SK-N-SH treated with all-trans-retinoic acid at 6 μM for 48 hours (cell line): Measurements from ENCODE around the gene KLF15.

Source experiments
- ARNTL ChIP-seq: fragments of 450-650 bp; formaldehyde crosslinking; IDR thresholded peaks from 2 replicates; pipeline ENCODE4 v1.5.0; 2020; ENCODE audit warnings: low read depth, mild to moderate bottlenecking, moderate library complexity, borderline replicate concordance
- ESRRG ChIP-seq: fragments of 250-450 bp; sonication (Bioruptor Pico); IDR thresholded peaks from 2 replicates; pipeline ENCODE4 v1.6.1; 2021; ENCODE audit warnings: mild to moderate bottlenecking
- ZFP30 ChIP-seq: fragments of 450-650 bp; formaldehyde crosslinking; IDR thresholded peaks from 2 replicates; pipeline ENCODE4 v1.5.0; 2022; ENCODE audit warnings: mild to moderate bottlenecking, moderate library complexity
- ZNF565 ChIP-seq: fragments of 450-650 bp; formaldehyde crosslinking; conservative IDR thresholded peaks from 2 replicates; pipeline ENCODE4 v1.5.0; 2020; ENCODE audit warnings: low read depth, mild to moderate bottlenecking, moderate library complexity
- TF ChIP-seq, protein P1 (sequence below): fragments of 250-450 bp; sonication (Bioruptor Pico); IDR thresholded peaks from 2 replicates; pipeline ENCODE4 v1.8.0; 2021; ENCODE audit warnings: low read depth, mild to moderate bottlenecking, moderate library complexity, borderline replicate concordance
- TF ChIP-seq, protein P2 (sequence below): fragments of 250-450 bp; sonication (Bioruptor Pico); IDR thresholded peaks from 2 replicates; pipeline ENCODE4 v1.5.0; 2020; ENCODE audit warnings: mild to moderate bottlenecking, moderate library complexity
- TF ChIP-seq, protein P3 (sequence below): fragments of 250-450 bp; sonication (Bioruptor Pico); IDR thresholded peaks from 2 replicates; pipeline ENCODE4 v1.8.0; 2020; ENCODE audit warnings: mild to moderate bottlenecking, moderate library complexity, borderline replicate concordance
- TF ChIP-seq, protein P4 (sequence below): fragments of 250-450 bp; sonication (Bioruptor Pico); IDR thresholded peaks from 2 replicates; pipeline ENCODE4 v1.5.1; 2020; ENCODE audit warnings: low read depth, mild to moderate bottlenecking, moderate library complexity

DNA sequence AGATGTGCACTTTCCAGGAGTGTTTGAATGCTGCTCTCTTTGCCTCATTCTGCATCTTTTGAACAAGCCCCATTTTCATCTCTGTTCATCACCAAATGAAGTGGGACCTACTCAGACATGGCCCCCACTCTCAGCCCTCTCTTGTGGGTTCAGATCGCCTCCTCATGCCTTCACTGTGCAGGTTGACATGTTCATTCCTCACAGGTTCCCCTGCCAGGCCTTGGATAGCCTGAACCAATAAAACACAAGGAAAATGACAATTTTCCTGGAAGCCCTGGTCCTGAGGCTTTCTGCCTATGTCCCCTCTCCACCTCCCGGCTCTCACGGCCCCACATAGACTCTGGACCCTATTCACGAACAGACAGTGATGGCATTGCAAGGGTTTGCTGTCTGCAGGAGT, 17.7 kb downstream of the KLF15 start:
- TF ChIP-seq ZNF565, result no peak
- no peak for TF ChIP-seq ARNTL
- TF ChIP-seq, protein P1, sequence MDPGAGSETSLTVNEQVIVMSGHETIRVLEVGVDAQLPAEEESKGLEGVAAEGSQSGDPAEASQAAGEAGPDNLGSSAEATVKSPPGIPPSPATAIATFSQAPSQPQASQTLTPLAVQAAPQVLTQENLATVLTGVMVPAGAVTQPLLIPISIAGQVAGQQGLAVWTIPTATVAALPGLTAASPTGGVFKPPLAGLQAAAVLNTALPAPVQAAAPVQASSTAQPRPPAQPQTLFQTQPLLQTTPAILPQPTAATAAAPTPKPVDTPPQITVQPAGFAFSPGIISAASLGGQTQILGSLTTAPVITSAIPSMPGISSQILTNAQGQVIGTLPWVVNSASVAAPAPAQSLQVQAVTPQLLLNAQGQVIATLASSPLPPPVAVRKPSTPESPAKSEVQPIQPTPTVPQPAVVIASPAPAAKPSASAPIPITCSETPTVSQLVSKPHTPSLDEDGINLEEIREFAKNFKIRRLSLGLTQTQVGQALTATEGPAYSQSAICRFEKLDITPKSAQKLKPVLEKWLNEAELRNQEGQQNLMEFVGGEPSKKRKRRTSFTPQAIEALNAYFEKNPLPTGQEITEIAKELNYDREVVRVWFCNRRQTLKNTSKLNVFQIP (CRISPR knock-in tag), result no peak
- TF ChIP-seq ZFP30, result no peak
- no peak for TF ChIP-seq ESRRG (CRISPR knock-in tag)
- TF ChIP-seq, protein P2, sequence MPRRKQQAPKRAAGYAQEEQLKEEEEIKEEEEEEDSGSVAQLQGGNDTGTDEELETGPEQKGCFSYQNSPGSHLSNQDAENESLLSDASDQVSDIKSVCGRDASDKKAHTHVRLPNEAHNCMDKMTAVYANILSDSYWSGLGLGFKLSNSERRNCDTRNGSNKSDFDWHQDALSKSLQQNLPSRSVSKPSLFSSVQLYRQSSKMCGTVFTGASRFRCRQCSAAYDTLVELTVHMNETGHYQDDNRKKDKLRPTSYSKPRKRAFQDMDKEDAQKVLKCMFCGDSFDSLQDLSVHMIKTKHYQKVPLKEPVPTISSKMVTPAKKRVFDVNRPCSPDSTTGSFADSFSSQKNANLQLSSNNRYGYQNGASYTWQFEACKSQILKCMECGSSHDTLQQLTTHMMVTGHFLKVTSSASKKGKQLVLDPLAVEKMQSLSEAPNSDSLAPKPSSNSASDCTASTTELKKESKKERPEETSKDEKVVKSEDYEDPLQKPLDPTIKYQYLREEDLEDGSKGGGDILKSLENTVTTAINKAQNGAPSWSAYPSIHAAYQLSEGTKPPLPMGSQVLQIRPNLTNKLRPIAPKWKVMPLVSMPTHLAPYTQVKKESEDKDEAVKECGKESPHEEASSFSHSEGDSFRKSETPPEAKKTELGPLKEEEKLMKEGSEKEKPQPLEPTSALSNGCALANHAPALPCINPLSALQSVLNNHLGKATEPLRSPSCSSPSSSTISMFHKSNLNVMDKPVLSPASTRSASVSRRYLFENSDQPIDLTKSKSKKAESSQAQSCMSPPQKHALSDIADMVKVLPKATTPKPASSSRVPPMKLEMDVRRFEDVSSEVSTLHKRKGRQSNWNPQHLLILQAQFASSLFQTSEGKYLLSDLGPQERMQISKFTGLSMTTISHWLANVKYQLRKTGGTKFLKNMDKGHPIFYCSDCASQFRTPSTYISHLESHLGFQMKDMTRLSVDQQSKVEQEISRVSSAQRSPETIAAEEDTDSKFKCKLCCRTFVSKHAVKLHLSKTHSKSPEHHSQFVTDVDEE (CRISPR knock-in tag), result no peak
- TF ChIP-seq, protein P3, sequence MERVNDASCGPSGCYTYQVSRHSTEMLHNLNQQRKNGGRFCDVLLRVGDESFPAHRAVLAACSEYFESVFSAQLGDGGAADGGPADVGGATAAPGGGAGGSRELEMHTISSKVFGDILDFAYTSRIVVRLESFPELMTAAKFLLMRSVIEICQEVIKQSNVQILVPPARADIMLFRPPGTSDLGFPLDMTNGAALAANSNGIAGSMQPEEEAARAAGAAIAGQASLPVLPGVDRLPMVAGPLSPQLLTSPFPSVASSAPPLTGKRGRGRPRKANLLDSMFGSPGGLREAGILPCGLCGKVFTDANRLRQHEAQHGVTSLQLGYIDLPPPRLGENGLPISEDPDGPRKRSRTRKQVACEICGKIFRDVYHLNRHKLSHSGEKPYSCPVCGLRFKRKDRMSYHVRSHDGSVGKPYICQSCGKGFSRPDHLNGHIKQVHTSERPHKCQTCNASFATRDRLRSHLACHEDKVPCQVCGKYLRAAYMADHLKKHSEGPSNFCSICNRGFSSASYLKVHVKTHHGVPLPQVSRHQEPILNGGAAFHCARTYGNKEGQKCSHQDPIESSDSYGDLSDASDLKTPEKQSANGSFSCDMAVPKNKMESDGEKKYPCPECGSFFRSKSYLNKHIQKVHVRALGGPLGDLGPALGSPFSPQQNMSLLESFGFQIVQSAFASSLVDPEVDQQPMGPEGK (CRISPR knock-in tag), result no peak
- TF ChIP-seq, protein P4, sequence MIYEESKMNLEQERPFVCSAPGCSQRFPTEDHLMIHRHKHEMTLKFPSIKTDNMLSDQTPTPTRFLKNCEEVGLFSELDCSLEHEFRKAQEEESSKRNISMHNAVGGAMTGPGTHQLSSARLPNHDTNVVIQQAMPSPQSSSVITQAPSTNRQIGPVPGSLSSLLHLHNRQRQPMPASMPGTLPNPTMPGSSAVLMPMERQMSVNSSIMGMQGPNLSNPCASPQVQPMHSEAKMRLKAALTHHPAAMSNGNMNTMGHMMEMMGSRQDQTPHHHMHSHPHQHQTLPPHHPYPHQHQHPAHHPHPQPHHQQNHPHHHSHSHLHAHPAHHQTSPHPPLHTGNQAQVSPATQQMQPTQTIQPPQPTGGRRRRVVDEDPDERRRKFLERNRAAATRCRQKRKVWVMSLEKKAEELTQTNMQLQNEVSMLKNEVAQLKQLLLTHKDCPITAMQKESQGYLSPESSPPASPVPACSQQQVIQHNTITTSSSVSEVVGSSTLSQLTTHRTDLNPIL (CRISPR knock-in tag), result no peak
